GM18858 (cell line): Measurements from ENCODE around the gene OSBPL10.

Experiments
- ATAC-seq: cut with Tn5 transposase; IDR thresholded peaks from one replicate; pipeline ENCODE4 v1.9.1; 2021; ENCODE audit not compliant: unreplicated experiment

OSBPL10 gene

DNA sequence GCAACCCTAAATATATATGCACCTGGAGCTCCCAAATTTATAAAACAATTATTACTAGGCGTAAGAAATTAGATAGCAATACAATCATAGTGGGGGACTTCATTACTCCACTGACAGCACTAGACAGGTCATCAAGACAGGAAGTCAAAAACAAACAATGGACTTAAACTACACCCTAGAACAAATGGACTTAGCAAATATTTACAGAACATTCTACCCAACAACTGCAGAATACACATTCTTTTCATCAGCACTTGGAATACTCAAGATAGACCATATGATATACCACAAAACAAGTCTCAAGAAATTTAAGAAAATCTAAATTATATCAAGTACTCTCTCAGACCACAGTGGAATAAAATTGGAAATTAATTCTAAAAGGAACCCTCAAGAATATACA lies 201.5 kb downstream of the OSBPL10 start:
- ATAC-seq = no peak

DNA sequence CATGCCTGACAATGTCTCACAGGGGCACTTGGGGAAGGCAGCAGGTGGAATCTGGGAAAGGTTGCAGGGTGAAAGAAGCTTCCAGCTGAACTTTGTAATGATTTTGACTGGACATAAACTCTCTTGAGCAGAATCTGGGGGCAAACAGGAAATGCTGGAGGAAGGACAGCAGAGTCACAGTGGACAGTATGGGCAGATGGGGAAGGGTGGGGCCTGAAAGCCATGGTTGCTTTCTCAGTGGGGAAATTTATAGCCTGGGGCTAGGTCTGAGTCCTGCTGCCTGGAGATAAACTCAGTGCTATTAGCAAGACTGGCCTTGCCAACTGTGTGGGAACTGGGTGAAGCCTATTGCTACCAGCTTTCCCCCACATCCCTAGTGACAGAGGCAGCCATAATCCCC lies 203.2 kb downstream of the OSBPL10 start:
- no peak for ATAC-seq

DNA sequence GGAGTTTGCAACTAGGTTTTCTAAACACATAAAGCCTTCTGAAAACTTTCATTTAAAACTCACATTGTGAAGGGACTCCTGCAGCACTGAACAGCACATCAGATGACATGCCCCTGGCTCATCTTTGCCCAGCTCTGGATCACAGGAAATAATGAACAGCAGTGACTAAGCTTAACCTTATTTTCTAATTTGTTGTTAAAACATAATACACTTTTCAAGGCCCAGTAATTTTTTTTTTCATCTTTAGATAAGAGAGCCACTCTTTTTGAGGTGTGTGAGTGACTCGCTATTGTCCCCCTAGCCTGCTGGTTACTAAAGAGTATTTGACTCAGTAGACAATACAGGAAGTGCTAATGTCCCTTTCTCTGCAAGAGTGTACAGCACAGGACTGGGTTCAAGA lies 204.0 kb downstream of the OSBPL10 start:
- ATAC-seq = no peak

DNA sequence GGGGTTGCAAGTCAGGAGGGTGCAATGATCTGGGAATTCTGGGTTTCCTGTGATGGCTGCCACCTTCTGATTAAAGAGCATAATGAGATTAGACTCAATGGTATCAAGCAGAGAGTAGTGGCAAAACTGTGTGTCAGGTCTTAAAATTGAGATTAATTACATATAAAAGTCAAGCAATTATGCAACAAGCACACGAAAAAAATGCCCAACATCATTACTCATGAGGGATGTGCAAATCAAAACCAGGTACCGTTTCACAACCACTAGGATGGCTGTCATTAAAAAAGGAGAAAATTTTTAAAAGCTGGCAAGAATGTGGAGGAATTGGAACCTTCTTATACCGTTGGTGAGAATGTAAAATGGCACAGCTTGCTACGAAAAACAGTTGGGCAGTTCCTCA lies 205.0 kb downstream of the OSBPL10 start:
- no peak for ATAC-seq

DNA sequence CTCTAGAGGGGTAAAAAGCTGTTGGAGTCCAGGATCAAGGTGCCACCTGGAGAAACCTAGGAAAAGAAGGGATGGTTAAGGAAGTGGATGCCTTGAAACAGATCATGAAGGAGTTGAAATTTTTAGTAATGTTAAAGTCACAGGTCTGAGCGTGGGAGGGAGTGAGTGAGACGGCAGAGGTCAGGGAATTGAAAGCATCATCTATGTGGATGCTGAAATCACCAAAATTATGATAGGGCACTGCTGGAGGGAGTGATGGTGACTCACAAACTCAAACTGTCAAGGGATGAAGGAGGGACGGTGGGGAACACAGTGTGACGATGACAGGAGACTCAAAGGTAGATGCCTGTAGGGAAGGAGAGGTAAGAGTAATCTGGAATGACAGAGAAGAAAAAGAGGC lies 205.7 kb downstream of the OSBPL10 start:
- ATAC-seq = no peak

DNA sequence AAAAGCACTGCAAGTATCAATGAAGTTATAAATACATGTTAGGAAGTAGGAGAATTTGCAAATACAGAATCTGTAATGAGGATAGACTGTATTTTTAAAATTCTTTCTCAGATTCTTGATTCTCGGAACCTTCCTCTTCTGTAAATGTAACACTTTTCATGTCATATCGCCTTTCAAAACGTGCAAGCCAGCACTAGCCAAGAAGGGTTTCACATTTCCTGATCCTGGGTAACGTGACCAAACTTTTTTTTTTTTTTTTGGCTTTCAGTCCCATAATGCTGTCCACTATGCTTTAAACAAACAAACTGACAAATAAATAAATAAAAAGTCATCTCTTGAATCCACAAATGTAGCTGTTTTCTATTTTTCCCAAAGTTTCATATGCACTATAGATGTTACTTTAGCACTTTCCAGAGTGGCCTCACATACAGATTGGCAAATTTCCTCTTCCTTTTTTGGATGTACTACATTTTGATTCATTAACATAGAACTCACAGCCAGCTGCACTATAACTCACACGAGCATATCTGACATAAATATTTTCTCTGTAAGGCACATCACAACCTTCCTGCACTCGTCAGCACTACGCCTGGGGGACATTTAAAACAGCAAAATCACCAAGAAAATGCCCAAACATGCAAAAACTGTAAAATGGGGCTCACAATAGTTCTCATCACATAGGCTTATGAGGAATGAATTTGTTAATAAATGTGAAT lies 208.1 kb downstream of the OSBPL10 start:
- no peak for ATAC-seq

DNA sequence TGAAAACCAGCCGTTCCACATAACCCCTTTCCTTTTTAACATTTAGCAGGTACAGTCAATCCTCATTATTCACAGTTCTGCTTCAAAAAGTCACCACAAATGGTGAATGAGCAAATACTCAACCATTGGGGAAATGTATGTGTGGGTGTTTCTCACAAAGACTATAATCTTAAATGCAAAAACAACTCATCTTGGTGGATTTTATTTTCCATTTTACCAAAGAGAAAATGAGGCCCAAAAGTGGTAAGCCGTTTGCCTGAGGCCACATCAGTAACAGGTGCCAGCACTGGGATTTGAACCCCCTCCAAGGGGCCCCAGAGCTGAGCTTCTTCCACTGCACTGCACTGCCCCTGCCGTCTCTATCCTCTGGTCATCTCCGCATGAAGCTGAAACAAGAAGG lies 208.8 kb downstream of the OSBPL10 start:
- no peak for ATAC-seq

DNA sequence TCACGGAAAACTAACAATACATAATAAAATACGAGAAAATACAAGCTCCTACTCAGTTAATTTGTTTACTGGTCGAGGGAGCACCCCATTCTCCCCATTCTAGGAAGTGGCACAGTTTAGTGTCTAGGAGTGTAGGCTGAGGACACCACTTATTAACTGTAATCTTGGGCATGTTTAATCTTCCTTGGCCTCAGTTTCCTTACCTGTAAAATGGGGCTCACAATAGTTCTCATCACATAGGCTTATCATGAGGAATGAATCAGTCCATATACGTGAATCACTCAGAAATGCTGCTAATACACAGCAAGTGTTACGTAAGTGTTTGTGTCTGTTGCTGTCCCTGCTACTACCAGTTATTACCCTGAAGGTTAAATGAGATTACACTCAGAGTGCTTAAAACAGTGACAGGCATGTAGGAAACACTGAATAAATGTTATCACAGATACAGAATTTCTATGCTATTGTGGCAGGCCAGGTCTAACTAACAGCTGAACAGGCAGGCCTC lies 210.2 kb downstream of the OSBPL10 start:
- no peak for ATAC-seq

DNA sequence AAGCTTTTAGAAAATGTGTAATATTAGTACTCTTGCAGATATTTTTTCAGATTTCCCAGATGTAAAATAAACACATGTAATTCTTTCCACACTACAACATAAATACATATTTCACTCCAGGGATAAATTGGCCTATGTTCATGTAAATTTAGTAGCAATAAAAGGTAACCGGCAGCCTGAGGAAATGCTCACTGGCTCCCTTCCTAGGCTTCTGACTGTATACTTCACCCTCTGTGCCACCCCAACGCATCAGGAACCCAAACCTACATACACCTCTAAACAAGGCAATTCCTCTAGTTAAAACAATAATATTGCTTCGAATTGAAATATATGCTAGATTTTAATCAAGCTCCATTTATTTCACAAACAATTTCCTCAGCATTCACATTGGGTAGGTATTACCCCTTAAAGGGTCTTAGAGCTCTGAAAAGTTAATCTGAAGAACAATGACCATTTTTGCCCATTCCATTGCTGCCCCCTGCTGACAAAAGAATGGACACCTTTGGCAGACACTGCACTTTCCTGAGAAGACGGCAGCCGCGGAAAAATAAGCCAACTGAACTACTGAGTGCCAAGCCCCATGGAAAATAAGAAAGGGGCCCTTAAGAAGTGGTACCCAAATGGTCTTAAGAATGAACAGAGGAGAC lies 212.5 kb downstream of the OSBPL10 start:
- no peak for ATAC-seq

DNA sequence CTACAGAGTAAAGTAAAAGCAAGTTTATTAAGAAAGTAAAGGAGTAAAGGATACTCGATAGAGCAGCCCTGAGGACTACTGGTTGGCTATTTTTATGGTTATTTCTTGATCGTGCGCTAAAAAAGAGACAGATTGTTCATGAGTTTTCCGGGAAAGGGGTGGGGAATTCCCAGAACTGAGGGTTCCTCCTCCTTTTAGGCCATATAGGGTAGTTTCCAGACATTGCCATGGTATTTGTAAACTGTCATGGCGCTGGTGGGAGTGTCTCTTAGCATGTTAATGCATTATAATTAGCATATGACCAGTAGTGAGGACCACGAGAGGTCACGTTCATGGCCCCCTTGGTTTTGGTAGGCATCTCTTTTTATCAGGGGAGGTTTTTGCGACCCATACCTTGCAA lies 213.1 kb downstream of the OSBPL10 start:
- no peak for ATAC-seq

DNA sequence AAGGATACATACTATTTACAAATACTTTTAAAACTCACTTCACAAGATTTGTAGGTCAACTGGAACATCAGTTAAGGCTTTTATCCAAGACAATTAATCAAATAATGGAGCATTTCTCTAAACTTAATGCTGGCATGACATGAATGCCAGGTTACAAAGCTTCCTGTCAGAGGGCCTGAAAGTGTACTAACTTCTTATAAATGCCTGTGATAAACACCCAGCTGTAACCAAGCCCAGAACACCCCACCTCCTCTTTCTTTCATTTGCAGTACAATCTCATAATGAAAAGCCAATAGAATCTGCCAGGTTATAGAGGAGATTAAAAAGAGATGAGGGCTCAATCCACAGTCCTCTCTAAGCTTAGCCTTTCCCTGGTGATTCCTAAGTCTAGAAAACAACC lies 214.4 kb downstream of the OSBPL10 start:
- no peak for ATAC-seq

DNA sequence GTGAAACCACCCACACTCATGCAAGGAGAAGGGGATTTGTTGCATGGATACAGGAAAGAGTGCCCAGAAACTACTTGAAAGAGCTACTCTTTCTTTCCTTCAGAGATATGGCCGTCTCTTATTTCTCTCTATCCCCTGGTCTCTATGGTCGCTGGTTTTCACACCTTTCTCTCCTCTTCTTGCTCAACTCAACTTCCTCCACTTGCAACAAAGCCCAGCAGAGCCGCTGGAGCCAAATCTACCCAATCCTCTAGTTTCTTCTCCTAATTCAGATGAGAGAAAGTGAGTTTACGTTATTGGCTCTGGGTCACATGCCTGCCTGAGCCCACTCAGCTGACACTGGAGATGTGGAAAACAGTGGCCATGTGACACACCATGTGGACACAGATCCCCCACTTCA lies 215.2 kb downstream of the OSBPL10 start:
- ATAC-seq = no peak

DNA sequence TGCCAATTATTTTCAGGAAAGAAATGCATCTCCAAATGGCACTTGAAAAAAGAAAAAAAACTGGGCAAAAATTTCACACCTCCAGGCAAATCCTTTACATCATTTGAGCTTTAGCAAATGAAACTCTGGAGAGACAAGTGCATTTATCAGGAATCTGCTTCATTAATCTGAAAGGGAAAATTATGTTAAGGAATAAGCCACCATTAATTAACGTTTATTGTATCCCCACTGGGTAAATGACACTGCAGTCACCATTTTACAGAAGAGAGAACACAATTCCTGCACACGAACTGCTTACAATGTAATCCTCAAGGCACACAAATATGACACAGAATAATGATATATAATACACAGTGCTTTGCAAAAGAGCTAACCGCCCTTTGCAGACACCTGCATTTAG lies 217.3 kb downstream of the OSBPL10 start:
- no peak for ATAC-seq

DNA sequence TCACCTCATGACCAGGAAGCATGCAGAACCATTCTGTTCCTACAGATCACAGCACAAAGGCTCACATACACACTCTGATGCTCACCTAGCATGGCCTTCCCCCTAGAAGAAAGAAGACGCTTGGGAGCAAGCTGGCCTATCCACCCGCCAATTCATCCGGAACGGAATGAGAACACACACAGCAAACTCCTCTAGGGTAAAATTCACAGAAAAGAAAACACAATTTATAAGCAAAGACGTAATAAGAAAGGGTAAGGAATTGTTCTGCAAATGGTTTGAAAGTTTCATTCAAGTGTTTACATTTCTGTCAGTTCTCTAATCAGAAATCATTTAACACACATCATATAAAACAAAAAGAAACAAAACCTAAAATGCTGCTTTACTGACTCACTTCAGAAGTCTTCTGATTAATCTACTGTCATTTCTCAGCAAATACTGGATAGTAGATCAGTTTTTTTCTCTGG lies 218.1 kb downstream of the OSBPL10 start:
- ATAC-seq = no peak

DNA sequence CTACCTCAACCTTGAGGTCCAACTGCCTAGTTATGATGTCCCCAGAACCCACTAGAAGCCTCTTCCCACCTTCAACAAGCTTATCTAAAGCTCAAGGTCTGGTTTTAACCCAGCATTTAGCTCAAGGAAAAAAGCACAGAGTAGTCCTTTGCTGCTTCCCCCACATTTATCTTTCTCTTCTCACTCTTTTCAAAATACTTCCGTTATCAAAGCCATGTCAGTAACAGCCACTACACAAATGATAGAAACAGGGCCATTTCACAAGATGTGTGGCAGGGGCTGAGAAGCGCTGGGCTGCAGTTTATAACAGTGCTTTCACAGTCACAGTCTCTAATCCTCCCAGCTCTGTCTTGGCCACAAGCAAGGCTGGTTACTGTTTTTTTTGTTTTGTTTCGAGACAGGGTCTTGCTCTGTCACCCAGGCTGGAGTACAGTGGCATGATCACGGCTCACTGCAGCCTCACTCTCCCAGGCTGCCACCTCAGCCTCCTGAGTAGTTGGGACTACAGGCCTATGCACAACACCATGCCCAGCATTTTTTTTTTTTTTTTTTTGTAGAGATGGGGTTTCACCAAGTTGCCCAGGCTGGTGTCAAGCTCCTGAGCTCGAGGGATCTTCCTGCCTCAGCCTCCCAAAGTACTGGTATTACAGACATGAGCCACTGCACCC lies 218.8 kb downstream of the OSBPL10 start:
- no peak for ATAC-seq

DNA sequence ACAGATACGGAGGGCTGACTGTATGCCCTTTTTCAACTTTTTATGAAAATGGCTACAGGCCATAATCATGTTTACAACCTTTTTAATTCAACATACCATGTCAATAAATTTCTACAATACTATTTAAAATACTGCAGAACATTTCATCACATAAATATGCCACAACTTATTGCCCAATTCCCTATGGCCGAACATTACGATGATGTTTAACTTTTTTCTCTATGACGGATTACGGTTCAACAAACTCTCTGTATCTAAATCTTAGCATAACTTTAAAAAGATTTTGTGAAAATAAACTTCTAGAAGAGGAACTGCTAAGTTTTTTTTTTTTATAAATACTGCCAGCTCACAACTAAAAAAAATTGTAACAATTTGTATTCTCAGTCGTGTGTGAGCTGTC lies 220.4 kb downstream of the OSBPL10 start:
- ATAC-seq = no peak

DNA sequence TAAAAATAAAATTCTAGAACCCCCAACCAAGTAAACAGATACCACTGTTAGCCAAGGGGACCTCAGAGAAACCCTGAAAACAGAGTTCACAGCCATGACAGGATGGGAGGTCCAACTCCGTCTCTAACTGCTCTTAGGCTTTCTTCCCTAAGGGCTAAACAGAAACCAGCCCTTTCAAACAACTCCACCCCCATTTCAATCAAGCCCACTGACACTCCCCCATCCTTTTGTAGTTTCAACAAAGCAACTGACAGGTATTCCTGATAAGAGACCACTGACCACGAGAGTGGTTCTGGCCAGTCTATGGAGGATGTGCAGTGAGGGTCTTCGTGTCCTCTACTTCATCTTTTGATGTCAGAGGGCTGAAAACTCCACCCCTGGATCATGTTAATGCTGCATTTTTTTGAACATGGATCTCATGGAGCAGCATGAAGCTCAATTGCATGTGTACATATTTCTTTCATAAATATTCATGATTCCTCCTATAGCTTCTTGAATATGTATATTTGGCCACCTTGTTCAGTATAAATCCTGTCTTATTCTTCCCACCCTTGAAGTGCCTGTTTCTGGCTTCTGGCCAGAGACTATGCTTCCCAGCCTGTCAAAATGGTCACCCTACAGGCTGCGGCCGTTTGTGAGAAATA lies 222.6 kb downstream of the OSBPL10 start:
- no peak for ATAC-seq

DNA sequence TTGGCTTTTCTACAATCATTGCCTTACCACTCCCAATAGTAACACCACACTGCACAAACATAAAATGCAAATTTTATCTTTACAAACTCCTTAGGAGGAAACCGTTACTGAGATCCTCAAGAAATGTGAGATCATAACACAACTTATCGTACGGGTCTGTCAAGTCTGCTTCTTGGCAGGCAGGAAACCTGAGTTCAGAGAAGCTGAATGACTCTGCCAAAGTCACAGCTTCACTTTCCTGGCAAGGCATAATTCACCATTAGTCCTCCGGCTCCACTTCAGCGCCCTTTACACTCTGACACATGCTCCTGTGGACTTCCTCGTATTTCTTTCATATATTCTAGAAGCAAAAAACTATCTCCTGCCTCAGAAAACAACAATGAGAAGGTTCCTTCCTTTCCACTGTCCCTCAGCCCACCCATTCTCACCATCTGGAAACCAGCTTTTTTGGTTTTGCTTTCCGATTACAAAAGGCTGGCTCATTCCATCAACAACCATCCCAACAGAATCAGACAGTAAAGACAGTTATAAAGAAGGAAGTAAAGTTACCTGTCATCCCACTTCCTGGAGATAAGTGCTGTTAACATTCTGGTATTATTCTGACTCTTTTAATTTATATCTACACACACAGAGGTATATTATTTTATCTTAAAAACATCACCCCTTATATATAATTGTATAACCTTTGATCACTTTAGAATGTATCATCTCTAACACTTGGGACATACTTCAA lies 225.0 kb downstream of the OSBPL10 start:
- no peak for ATAC-seq

DNA sequence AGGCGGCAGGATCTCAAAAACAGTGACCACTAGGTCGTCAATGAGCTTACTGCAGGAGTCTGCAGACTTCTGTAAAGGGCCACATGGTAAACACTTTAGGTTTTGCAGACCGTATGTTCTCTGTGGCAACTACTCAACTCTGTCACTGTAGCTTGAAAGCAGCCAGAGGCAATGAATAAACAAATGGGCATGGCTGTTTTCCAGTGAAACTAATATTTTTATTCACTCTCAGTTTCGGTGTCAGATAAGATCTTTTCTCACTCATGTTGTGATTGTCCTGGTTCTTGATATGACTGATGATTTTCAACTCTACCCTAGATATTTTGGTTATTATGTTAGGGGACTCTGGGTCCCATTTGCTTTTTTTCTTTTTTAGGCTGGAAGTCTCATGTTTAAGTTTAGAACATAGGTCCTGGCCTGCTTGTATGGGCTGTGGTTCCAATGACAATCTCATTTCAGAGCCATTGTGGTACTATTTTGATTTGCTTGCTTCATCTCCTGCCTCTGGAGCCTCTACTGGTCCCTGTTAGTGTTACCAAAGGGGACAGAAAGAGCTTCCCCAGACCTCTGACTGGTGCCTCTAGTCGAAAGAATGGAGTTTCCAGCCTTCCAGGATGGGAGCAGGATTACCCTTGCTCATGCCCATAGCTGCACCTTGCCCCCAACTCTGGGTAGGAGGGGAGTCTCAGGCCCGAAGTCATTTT lies 226.3 kb downstream of the OSBPL10 start:
- ATAC-seq = peak; percentile 97

DNA sequence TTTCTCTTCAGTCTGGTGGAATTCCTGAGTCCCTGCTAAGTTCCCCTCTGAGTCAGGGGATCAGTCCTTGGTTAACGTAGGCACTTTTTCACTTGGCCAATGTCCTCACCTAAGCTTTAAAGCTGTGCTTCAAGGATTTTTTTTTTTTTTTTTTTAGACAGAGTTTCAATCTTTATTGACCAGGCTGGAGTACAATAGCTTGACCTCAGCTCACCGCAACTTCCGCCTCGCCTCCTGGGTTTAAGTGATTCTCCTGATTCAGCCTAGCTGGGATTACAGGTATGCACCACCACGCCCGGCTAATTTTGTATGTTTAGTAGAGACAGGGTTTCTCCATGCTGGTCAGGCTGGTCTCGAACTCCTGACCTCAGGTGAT lies 228.0 kb downstream of the OSBPL10 start:
- ATAC-seq = no peak
